ENCODE results near the gene NBDY.
A peak's percentile ranks its signal among the peaks of the same experiment; 100 is the strongest.
"Not testable (repeated sequence)": the region's sequence is repeated elsewhere in the genome, so short reads cannot be mapped to it uniquely, and the experiment has no call there.

The NBDY gene

DNA sequence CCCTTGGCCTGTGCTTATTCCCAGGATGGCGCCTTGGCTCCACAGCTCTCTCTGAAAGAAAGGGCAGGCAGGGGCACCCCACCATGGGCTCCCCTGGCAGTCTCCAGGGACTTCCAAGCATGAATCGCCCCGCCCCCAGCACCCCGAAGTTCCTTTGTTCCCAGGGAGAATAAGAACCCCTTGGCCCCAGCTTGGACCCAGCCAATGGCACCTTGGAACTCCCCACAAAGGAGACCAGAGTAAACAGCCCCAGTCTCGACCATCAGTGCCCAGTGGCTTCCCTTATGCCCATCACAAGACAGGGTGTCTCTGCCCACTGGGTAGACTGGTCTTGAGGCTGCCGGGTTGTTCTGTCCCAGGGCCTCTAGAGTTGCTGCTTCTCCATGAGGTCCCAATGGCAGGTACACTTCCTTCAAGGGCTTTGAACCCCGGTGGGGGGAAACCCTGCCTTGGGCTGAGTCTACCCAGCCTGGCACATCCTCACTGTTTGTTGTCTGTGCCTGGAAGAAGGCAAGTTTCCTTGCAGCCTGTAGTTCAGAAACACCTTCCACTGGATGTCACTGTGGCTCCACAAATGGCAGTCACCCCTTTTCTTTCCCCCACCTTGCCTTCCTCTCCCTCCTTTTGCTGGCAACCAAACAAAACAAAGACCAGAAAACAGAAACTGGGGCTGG lies 30.8 kb downstream of the NBDY start:
- TF ChIP-seq, protein P1, sequence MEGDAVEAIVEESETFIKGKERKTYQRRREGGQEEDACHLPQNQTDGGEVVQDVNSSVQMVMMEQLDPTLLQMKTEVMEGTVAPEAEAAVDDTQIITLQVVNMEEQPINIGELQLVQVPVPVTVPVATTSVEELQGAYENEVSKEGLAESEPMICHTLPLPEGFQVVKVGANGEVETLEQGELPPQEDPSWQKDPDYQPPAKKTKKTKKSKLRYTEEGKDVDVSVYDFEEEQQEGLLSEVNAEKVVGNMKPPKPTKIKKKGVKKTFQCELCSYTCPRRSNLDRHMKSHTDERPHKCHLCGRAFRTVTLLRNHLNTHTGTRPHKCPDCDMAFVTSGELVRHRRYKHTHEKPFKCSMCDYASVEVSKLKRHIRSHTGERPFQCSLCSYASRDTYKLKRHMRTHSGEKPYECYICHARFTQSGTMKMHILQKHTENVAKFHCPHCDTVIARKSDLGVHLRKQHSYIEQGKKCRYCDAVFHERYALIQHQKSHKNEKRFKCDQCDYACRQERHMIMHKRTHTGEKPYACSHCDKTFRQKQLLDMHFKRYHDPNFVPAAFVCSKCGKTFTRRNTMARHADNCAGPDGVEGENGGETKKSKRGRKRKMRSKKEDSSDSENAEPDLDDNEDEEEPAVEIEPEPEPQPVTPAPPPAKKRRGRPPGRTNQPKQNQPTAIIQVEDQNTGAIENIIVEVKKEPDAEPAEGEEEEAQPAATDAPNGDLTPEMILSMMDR (IDR thresholded peaks at IDR 0.05; ENCODE audit: control insufficient read depth, insufficient read depth, low read depth, low read length, missing control alignments), result no peak
- DNase-seq (ENCODE audit: low read depth), result no peak
- no peak overlapping the region for H3K4me3 ChIP-seq (ENCODE audit: control insufficient read depth, low read depth, low read length)

DNA sequence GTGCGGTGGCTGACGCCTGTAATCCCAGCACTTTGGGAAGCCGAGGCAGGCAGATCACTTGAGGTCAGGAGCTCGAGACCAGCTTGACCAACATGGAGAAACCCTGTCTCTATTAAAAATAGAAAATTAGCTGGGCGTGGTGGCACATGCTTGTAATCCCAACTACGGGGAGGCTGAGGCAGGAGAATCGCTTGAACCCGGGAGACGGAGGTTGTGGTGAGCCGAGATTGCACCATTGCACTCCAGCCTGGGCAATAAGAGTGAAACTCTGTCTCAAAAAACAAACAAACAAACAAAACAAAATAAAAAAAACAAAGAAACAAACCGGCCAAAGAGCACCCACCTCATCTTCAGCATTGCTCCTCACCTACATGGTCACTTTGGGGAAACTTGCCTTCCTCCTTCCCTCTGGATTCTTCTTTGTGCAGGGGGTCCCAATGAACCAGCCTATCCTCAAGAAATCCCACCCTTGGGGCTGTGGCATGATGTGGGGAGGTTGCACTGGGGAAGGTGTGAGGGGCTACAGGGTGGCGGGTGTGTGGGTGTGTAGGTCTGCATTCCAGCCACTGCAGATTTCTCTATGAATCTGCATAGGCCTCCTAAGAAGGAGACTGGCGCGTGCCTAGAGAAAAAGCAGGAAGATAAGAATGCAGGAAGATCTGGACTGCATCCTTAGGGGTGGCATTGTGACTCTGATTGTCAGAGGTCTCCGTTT lies 31.5 kb downstream of the NBDY start:
- not testable (repeated sequence) for DNase-seq (ENCODE audit: low read depth); H3K4me3 ChIP-seq (ENCODE audit: control insufficient read depth, low read depth, low read length)

DNA sequence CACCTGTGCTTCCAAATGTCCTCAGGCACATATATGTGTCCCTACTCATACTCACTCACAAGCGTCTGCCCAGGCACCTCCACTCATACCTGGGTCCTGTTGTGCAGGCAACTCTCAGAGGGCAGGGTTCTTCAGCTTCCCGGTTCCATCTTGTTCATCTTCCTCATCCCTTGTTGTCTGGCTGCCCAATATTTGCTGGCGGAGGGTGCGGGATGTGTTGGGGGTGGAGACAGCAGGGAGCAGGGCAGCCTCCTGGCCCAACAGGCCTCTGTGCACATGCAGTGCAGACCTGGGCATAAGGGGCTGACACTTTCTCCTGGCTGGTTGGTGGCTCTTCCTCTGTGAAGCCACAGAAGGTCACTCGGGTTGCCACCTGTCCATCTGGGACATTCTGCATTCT lies 32.1 kb downstream of the NBDY start:
- H3K4me3 ChIP-seq (ENCODE audit: control insufficient read depth, low read depth, low read length), result no peak overlapping the region
- TF ChIP-seq, protein P1 (IDR thresholded peaks at IDR 0.05; ENCODE audit: control insufficient read depth, insufficient read depth, low read depth, low read length, missing control alignments), result no peak
- DNase-seq (ENCODE audit: low read depth), result no peak

DNA sequence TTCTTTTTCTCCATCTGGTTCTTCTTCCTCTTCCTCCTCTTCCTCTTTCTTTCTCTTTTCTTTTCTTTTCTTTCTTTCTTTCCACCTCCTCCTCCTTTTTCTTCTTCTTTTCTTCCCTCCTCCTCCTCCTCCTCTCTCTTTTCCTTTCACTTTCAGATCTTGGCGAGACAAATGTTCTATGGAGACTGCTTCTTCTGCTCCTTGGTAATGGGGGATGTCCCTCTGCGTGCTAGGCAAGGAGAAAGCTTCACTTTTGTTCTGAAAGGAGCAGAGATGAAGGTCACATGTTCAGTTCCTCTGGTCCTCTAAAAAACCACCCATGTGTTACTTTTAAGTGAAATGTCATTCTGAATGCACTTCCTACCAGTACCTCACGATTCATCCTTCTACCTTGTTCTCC lies 33.2 kb downstream of the NBDY start:
- TF ChIP-seq, protein P1 (IDR thresholded peaks at IDR 0.05; ENCODE audit: control insufficient read depth, insufficient read depth, low read depth, low read length, missing control alignments), result no peak
- H3K4me3 ChIP-seq (ENCODE audit: control insufficient read depth, low read depth, low read length), result no peak overlapping the region
- no peak for DNase-seq (ENCODE audit: low read depth)

DNA sequence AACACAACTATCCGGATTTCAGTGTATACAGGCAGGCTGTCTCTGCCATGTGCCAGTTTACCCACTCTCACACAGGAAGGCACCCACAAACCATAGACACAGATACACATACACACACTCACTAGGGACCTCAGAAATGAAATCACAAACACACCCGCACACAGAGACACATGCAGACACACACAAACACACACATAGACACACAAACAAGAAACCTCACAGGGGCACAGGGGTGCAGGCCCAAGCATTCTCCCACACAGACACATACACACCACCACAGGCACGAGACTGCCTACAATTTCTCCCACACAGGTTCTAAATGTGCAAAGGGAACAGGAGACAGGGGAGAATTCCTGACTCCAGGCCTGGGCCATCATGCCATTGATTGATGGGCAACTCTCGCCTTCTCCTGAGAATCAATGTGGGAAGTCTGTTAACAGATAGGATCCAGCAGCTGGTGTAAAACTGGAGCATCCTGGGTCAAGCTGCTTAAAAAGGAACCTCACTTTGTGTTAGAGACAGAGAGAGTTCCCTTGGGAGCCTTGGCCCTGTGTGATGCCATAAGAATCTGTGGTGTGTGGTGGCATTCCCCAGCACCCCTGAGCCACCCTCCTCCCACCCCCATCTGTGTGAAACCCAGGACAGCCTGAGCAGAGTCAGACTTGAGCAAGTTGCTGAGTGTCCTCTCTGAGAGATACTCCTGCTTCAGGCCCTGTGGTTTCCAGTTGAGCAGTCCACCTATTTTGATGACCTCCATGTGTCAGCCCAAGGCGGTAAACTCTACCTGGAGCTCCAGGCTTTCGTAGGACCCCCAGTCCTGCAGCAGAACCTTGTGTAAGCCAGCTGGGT lies 33.9 kb downstream of the NBDY start:
- no peak for DNase-seq (ENCODE audit: low read depth)
- TF ChIP-seq, protein P1 (IDR thresholded peaks at IDR 0.05; ENCODE audit: control insufficient read depth, insufficient read depth, low read depth, low read length, missing control alignments), result no peak
- H3K4me3 ChIP-seq (ENCODE audit: control insufficient read depth, low read depth, low read length), result no peak overlapping the region

DNA sequence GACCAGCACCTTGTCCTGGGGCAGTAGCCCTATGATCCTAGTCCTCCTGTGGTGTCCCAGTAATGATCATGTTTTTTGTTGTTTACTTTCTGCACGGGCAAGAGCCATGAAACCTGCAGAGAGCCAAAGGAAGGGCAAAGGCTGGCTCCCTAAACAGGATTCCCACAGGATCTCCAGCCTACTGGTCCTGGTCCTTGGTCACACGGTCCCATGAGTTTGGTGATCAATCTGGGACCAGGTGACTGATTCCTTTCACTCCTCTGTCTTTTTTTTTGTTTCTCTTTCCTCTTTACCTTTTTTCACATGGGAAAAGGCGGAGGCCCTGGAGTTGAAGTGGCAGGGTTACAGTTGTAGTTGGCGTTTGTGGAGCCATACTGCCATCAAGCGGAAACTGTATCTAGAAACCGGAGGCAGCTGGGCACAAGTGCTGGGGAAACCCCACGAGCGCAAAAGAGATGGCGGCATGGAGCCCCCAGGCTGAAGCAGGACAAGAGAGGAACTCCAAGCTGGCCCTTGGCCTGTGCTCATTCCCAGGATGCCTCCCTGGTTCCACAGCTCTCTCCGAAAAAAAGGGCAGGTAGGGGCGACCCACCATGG lies 34.6 kb downstream of the NBDY start:
- TF ChIP-seq, protein P1 (IDR thresholded peaks at IDR 0.05; ENCODE audit: control insufficient read depth, insufficient read depth, low read depth, low read length, missing control alignments), result peak; percentile 59
- peak overlapping the region; percentile 70 for H3K4me3 ChIP-seq (ENCODE audit: control insufficient read depth, low read depth, low read length)
- no peak for DNase-seq (ENCODE audit: low read depth)

All from AG09309 (cell line).